GM12878 (cell line): ENCODE measurements around the gene COL25A1. TPM values are rescaled to one million over a fixed set of nuclear protein-coding genes. Genes with fewer than 3 reads are reported as not detected.

Experiments used
- ATAC-seq: fragments of 200-7000 bp; cut with Tn5 transposase; 3 replicates; pipeline ENCODE4 v1.9.1; 2020; ENCODE audit warnings: mild to moderate bottlenecking, moderate library complexity
- BruUV-seq: library from RNA; stranded (reverse); fragments of 400-500 nt; replicated peaks from 2 replicates; lab custom pipeline; 2021; lab: Mats Ljungman, UMichigan
- CTCF ChIA-PET: fragments of 300-600 bp; sonication (Branson Sonifier 250); formaldehyde crosslinking; extraction: SDS; loops from one replicate; lab custom pipeline; 2021; ENCODE audit warnings: inconsistent platforms; lab: Yijun Ruan, JAX
- POLR2A ChIA-PET: fragments of 350-600 bp; formaldehyde crosslinking; extraction: SDS; loops from one replicate; lab custom pipeline; 2021; ENCODE audit warnings: inconsistent platforms; lab: Charles Lee
- RAD21 ChIA-PET: fragments of 300-600 bp; sonication (Branson Sonifier 250); formaldehyde crosslinking; loops from one replicate; lab custom pipeline; 2023; ENCODE audit warnings: antibody characterized with exemption; ENCODE audit not compliant: unreplicated experiment; lab: Charles Lee
- SMC1A ChIA-PET: fragments of 300-600 bp; sonication (Branson Sonifier 250); formaldehyde crosslinking; loops from one replicate; lab custom pipeline; 2023; ENCODE audit not compliant: unreplicated experiment, uncharacterized antibody; lab: Charles Lee
- DNase-seq: peaks from one replicate; pipeline ENCODE4 v3.0.0-alpha.2; 2011; ENCODE audit warnings: low read depth, low spot score
- FAIRE-seq: peaks from 3 replicates; lab custom pipeline; 2011; peaks lifted over from hg19 to GRCh38; lab: Jason Lieb, UNC
- H2AFZ ChIP-seq: 2 replicates; pipeline ENCODE4 v1.6.0; 2011; ENCODE audit warnings: low read depth, low read length, control low read depth; ENCODE audit not compliant: control insufficient read depth
- H3K27ac ChIP-seq: 2 replicates; pipeline ENCODE4 v1.5.1; 2011; ENCODE audit warnings: control low read depth; ENCODE audit not compliant: control insufficient read depth, insufficient read depth
- H3K27me3 ChIP-seq, 2 experiments: replicated peaks in 1 of 2; 2 replicates each; pipeline versions ENCODE4 v1.6.0 to v1.6.1; 2011; ENCODE audit warnings: low read length in 1 of 2; ENCODE audit not compliant: control insufficient read depth in 2 of 2, insufficient read depth in 2 of 2
- H3K36me3 ChIP-seq, 2 experiments: 2 replicates each; pipeline ENCODE4 v1.5.1; 2011; ENCODE audit warnings: low read length in 1 of 2; ENCODE audit not compliant: control insufficient read depth in 2 of 2, insufficient read depth in 2 of 2
- H3K4me1 ChIP-seq: 2 replicates; pipeline ENCODE4 v1.6.1; 2011; ENCODE audit warnings: mild to moderate bottlenecking, low read length, moderate library complexity, mixed read lengths; ENCODE audit not compliant: control insufficient read depth, insufficient read depth
- H3K4me2 ChIP-seq: 2 replicates; pipeline ENCODE4 v1.6.0; 2011; ENCODE audit warnings: control low read depth; ENCODE audit not compliant: control insufficient read depth, insufficient read depth
- H3K4me3 ChIP-seq: fragments of 200-600 bp; sonication (generic); 2 replicates; pipeline ENCODE4 v1.5.1; 2016
- H3K79me2 ChIP-seq: 2 replicates; pipeline ENCODE4 v1.6.0; 2011; ENCODE audit warnings: low read length; ENCODE audit not compliant: control insufficient read depth, insufficient read depth
- H3K9ac ChIP-seq: 2 replicates; pipeline ENCODE4 v1.8.0; 2011; ENCODE audit warnings: low read length, control low read depth, mixed read lengths; ENCODE audit not compliant: control insufficient read depth, insufficient read depth
- H3K9me3 ChIP-seq: replicated peaks from 3 replicates; pipeline ENCODE4 v1.5.1; 2011; ENCODE audit warnings: mild to moderate bottlenecking, low read length; ENCODE audit not compliant: control insufficient read depth, insufficient read depth
- H4K20me1 ChIP-seq: 2 replicates; pipeline ENCODE4 v1.6.0; 2011; ENCODE audit not compliant: control insufficient read depth, insufficient read depth
- BCL11A ChIP-seq: IDR thresholded peaks from 2 replicates; pipeline ENCODE4 v1.6.1; 2011; ENCODE audit warnings: low read depth, low read length
- BHLHE40 ChIP-seq, 2 experiments: fragments of 450-650 bp in 1 of 2; IDR thresholded peaks; 2 replicates each; pipeline ENCODE4 v1.6.1; 2011 to 2017; ENCODE audit warnings: low read depth in 2 of 2, borderline replicate concordance in 1 of 2, improper control_type of control experiment in 1 of 2, low read length in 1 of 2, mild to moderate bottlenecking in 1 of 2
- CUX1 ChIP-seq: IDR thresholded peaks from 2 replicates; pipeline ENCODE4 v1.6.1; 2012; ENCODE audit warnings: improper control_type of control experiment, low read depth, low read length; ENCODE audit not compliant: insufficient replicate concordance
- JUNB ChIP-seq: IDR thresholded peaks from 2 replicates; pipeline ENCODE4 v1.6.1; 2016; ENCODE audit warnings: antibody characterized with exemption, mild to moderate bottlenecking
- MTA2 ChIP-seq: fragments of 450-650 bp; IDR thresholded peaks from 2 replicates; pipeline ENCODE4 v1.6.1; 2016; ENCODE audit warnings: low read depth, mild to moderate bottlenecking, moderate library complexity
- PAX8 ChIP-seq: fragments of 450-650 bp; IDR thresholded peaks from 2 replicates; pipeline ENCODE4 v1.6.1; 2017; ENCODE audit warnings: mild to moderate bottlenecking, moderate library complexity
- RAD21 ChIP-seq: IDR thresholded peaks from 2 replicates; pipeline ENCODE4 v1.6.1; 2011; ENCODE audit warnings: mild to moderate bottlenecking, low read depth, low read length, moderate library complexity; ENCODE audit not compliant: insufficient read depth
- SMAD5 ChIP-seq: IDR thresholded peaks from 2 replicates; pipeline ENCODE4 v1.6.1; 2016; ENCODE audit warnings: antibody characterized with exemption, low read depth
- SMC3 ChIP-seq: IDR thresholded peaks from 2 replicates; pipeline ENCODE4 v1.6.1; 2011; ENCODE audit warnings: low read length, improper control_type of control experiment, borderline replicate concordance
- SPI1 ChIP-seq: IDR thresholded peaks from 2 replicates; pipeline ENCODE4 v1.6.1; 2011; ENCODE audit warnings: low read depth, mild to moderate bottlenecking, low read length, moderate library complexity, borderline replicate concordance; ENCODE audit not compliant: insufficient read depth
- SUZ12 ChIP-seq: fragments of 200-600 bp; sonication (generic); IDR thresholded peaks from one replicate; pipeline ENCODE4 v1.6.1; 2018; ENCODE audit warnings: antibody characterized with exemption, mild to moderate bottlenecking; ENCODE audit not compliant: unreplicated experiment
- WRNIP1 ChIP-seq: IDR thresholded peaks from 2 replicates; pipeline ENCODE4 v1.6.1; 2011; ENCODE audit warnings: low read depth, low read length, improper control_type of control experiment, borderline replicate concordance
- ZNF24 ChIP-seq: fragments of 450-650 bp; IDR thresholded peaks from 2 replicates; pipeline ENCODE4 v1.6.1; 2017; ENCODE audit warnings: antibody characterized with exemption, mild to moderate bottlenecking
- ZZZ3 ChIP-seq: IDR thresholded peaks from 2 replicates; pipeline ENCODE4 v1.6.1; 2011; ENCODE audit warnings: low read depth; ENCODE audit not compliant: control insufficient read depth, insufficient read length
- WGBS: methylation state at CpG from one replicate; pipeline ENCODE4 v1.1.6; 2016; ENCODE audit warnings: low lambda C conversion rate; ENCODE audit not compliant: insufficient replicate concordance, insufficient coverage; ENCODE audit errors: missing lambda C conversion rate; 5-methylcytosine and 5-hydroxymethylcytosine counted together
- in situ Hi-C: fragments of 300-500 bp; cut with MboI; formaldehyde crosslinking; loops from 9 replicates; pipeline ENCODE4 v1.14.3; 2018; ENCODE audit warnings: mixed read lengths
- intact Hi-C: fragments of 100-400 bp; cut with micrococcal nuclease; formaldehyde crosslinking; loops from one replicate; pipeline ENCODE4 v1.14.2; 2022; ENCODE audit not compliant: unreplicated experiment
- polyA plus RNA-seq, 11 experiments: library from polyadenylated mRNA; depleted of rRNA in 4 of 11; unstranded in 6 of 11; stranded (reverse) in 5 of 11; fragments of >200 nt; fragmentation: Nextera tagmentation in 4 of 11; fragmentation: Illumina TruSeq in 1 of 11; extraction: Ambion mirVana in 4 of 11; extraction: Trizol in 1 of 11; gene quantifications; 1 replicate in 1 of 11; 2 replicates in 10 of 11; pipeline versions ENCODE4 v1.2.1 to v1.2.3, GENCODE V29; 2011 to 2016; ENCODE audit warnings: inconsistent platforms in 2 of 11, missing spikeins in 2 of 11, low read depth in 1 of 11
- total RNA-seq, 4 experiments: library from RNA; depleted of rRNA in 3 of 4; stranded (reverse); fragments of >200 nt in 3 of 4; fragmentation: Illumina TruSeq in 1 of 4; extraction: Trizol in 1 of 4; gene quantifications; 2 replicates each; pipeline versions ENCODE4 v1.2.1 to v1.2.3, GENCODE V29; 2013 to 2021

COL25A1 gene
- total and polyA plus RNA-seq, 10 of the 15 experiments (the other 5 are each of a cell fraction or from before 2014, with no cell fraction given), result 0.01 to 0.26 (median 0.12) TPM; not detected in 6

DNA sequence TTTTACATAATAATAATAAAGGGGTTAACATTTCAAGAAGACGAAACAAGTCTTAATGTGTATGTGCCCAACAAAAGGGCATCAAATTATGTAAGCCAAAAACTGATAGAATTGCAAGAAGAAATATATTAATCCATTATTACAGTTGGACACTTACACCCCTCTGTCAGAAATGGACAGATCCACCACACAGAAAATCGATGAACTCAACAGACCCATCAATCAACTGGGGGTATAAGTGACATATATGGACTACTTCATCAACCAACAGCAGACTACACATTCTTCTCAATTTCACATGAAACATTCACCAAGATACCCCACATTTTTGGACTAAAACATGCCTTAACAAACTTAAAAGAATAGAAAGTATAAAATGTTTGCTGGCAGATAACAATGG lies 183.8 kb downstream of the COL25A1 start:
- FAIRE-seq (no peak), DNase-seq (no peak), ATAC-seq (no peak)
- ChIA-PET SMC1A (no interaction called here), POLR2A (no interaction called here), CTCF (no interaction called here), RAD21 (no interaction called here)
- no peaks in the 10 kb centered on the region for H3K27me3 ChIP-seq
- no peak overlapping the region for H2AFZ ChIP-seq
- no peak overlapping the region for H3K9ac ChIP-seq
- TF ChIP-seq SMAD5 (no peak), RAD21 (no peak), SMC3 (no peak)
- intact Hi-C loops (no loop called here), in situ Hi-C loops (no loop called here)
- BruUV-seq, result no TSS peak
- no peaks in the 10 kb centered on the region for H3K4me1 ChIP-seq
- no peaks in the 10 kb centered on the region for H3K79me2 ChIP-seq
- no peaks in the 10 kb centered on the region for H3K36me3 ChIP-seq
- H3K9me3 ChIP-seq, result no peaks in the 10 kb centered on the region
- H3K4me2 ChIP-seq, result no peak overlapping the region
- no peak overlapping the region for H3K4me3 ChIP-seq
- H4K20me1 ChIP-seq, result no peaks in the 10 kb centered on the region
- WGBS, result 20% methylated on average over 2 of the region's 2 CpGs
- no peak overlapping the region for H3K27ac ChIP-seq

GRCh38 chr4:109114501-109114900 lies 188.0 kb downstream of the COL25A1 start:
- H2AFZ ChIP-seq, result no peak overlapping the region
- intact Hi-C loops, result no loop called here
- no peak for TF ChIP-seq WRNIP1
- no peak for TF ChIP-seq MTA2
- no peak for TF ChIP-seq ZNF24
- TF ChIP-seq BHLHE40 (IDR thresholded peaks at IDR 0.05; ENCODE audit: borderline replicate concordance in 1 of 2, low read depth in 2 of 2, low read length in 1 of 2), result no peak
- TF ChIP-seq SUZ12, result no peak
- no peak for TF ChIP-seq JUNB
- no peak for TF ChIP-seq SPI1
- no peak for TF ChIP-seq CUX1
- TF ChIP-seq ZZZ3, result no peak
- TF ChIP-seq PAX8, result no peak
- TF ChIP-seq BCL11A, result no peak

More at GRCh38 chr4:109114501-109114900, 188.0 kb downstream of the COL25A1 start:
- Histone ChIP-seq H3K4me2 (no peak overlapping the region), H3K4me3 (no peak overlapping the region), H3K27ac (no peak overlapping the region), H3K36me3 (no peaks in the 10 kb centered on the region), H3K4me1 (no peaks in the 10 kb centered on the region), H4K20me1 (no peaks in the 10 kb centered on the region), H3K27me3 (no peaks in the 10 kb centered on the region), H3K9ac (no peak overlapping the region), H3K79me2 (no peaks in the 10 kb centered on the region), H3K9me3 (no peaks in the 10 kb centered on the region)
- SMC1A ChIA-PET, result interaction anchor here (0.9 kb wide), 1 partner anchor 180 kb away, joined by 3 read pairs; no protein-coding TSS in a partner anchor
- BruUV-seq, result no TSS peak
- POLR2A ChIA-PET, result no interaction called here
- in situ Hi-C loops, result no loop called here
- CTCF ChIA-PET, result no interaction called here
- DNase-seq (no peak), FAIRE-seq (no peak), ATAC-seq (no peak)
- WGBS, result 21% methylated on average over 3 of the region's 3 CpGs
- RAD21 ChIA-PET, result no interaction called here
